GM10248 (cell line): ENCODE measurements around the gene GMPR2.
"Not testable (repeated sequence)": the region's sequence is repeated elsewhere in the genome, so short reads cannot be mapped to it uniquely, and the experiment has no call there.

Source experiments
- CTCF ChIA-PET: fragments of 300-600 bp; sonication (Branson Sonifier 250); formaldehyde crosslinking; extraction: SDS; loops from one replicate; lab custom pipeline; 2021; ENCODE audit warnings: antibody characterized with exemption; lab: Yijun Ruan, JAX
- POLR2A ChIA-PET: fragments of 350-650 bp; sonication (Branson Sonifier 250); formaldehyde crosslinking; extraction: SDS; loops from one replicate; lab custom pipeline; 2020; ENCODE audit warnings: antibody characterized with exemption; lab: Yijun Ruan, JAX
- DNase-seq: peaks from one replicate; pipeline ENCODE4 v3.0.0; 2012; ENCODE audit errors: extremely low spot score
- CTCF ChIP-seq: IDR thresholded peaks from 2 replicates; pipeline ENCODE4 v1.5.1; 2012; ENCODE audit warnings: mild to moderate bottlenecking, low read depth; ENCODE audit errors: extremely low read depth, missing control alignments, control extremely low read depth

The GMPR2 gene

GRCh38 chr14:24197056-24197450 lies 35.7 kb upstream of the GMPR2 start:
- no peak for DNase-seq
- no peak for TF ChIP-seq CTCF
- ChIA-PET CTCF (interaction anchor here (1.0 to 2.2 kb wide), 3 partner anchors 17 to 112 kb away, joined by 3 to 12 read pairs (median 5); partner anchors contain the start of gene CHMP4A), POLR2A (interaction anchor here (2.0 kb wide), 1 partner anchor 16 kb away, joined by 14 read pairs; the partner anchor contains the start of gene CHMP4A)

GRCh38 chr14:24198814-24199524 lies 33.8 kb upstream of the GMPR2 start:
- ChIA-PET POLR2A (no interaction called here), CTCF (interaction anchor here (1.2 to 1.3 kb wide), 2 partner anchors 13 to 17 kb away, joined by 3 to 6 read pairs; partner anchors contain the start of gene MDP1)

GRCh38 chr14:24202538-24202937 lies 30.2 kb upstream of the GMPR2 start:
- CTCF ChIA-PET, DNase-seq, POLR2A ChIA-PET: not testable (repeated sequence)

More at GRCh38 chr14:24198814-24199524, 33.8 kb upstream of the GMPR2 start:
- TF ChIP-seq CTCF, result no peak
- no peak for DNase-seq

- POLR2A ChIA-PET, DNase-seq: not testable (repeated sequence)
- CTCF ChIA-PET, result interaction anchor here (1.6 to 1.8 kb wide), 2 partner anchors 11 to 105 kb away, joined by 4 to 5 read pairs; partner anchors contain the start of gene CIDEB
These were observed 29.4 kb upstream of the GMPR2 start for GRCh38 chr14:24203249-24203886.

- POLR2A ChIA-PET, result no interaction called here
- no peak for DNase-seq
- no peak for TF ChIP-seq CTCF
- CTCF ChIA-PET, result interaction anchor here (1.1 to 1.8 kb wide), 3 partner anchors 10 to 104 kb away, joined by 3 to 5 read pairs (median 4); partner anchors contain the start of gene CIDEB
These were observed 28.3 kb upstream of the GMPR2 start for GRCh38 chr14:24204163-24205146.

GRCh38 chr14:24206260-24207103 lies 26.2 kb upstream of the GMPR2 start:
- ChIA-PET CTCF (interaction anchor here (0.9 to 2.4 kb wide), 5 partner anchors 9 to 68 kb away, joined by 3 to 17 read pairs (median 3); partner anchors contain the start of genes IRF9, MDP1 and TM9SF1), POLR2A (interaction anchor here (0.7 to 1.4 kb wide), 2 partner anchors 11 to 65 kb away, joined by 3 to 5 read pairs; partner anchors contain the start of genes RABGGTA and TM9SF1)
- no peak for TF ChIP-seq CTCF
- DNase-seq, result no peak
